Measurements from ENCODE around the gene CAPRIN2. TPM values are rescaled to one million over a fixed set of nuclear protein-coding genes. Genes with fewer than 3 reads are reported as not detected.

CAPRIN2 gene
- total RNA-seq (10 to 100 TPM; 17.2 to 31.7 (median 25.9) TPM), polyA plus RNA-seq (10 to 100 TPM; 16.8 to 20.1 TPM)
- long read RNA-seq, donor 1, partial matches to known transcripts: 3 of 18 reads
- long read RNA-seq, donor 1, other reads (novel, unspliced or antisense): 15 of 18 reads
- long read RNA-seq, donor 2, partial matches to known transcripts: 10 of 16 reads
- long read RNA-seq, donor 2, other reads (novel, unspliced or antisense): 0 of 16 reads
- long read RNA-seq, donor 3, partial matches to known transcripts: 3 of 18 reads
- long read RNA-seq, donor 3, other reads (novel, unspliced or antisense): 15 of 18 reads

GRCh38 chr12:30754750-30755394 lies at the start of gene CAPRIN2:
Gene CAPRIN2 (minus strand): TSS chr12:30754951. CDS start chr12:30753520, 1,431 bp downstream.
- WGBS, 3 donors: 0 to 1% (median 0%) methylated on average over 42 to 69 of the region's 72 CpGs
- Histone ChIP-seq H3K27me3 (no peaks in the 10 kb centered on the region), H3K27ac (peak within 1 kb of the TSS; percentile 80 to 83), H3K4me1 (ENCODE audit: insufficient read depth) (peaks cover 5% of the 10 kb centered on the region), H3K4me3 (peak within 1 kb of the TSS; percentile 52), H3K9me3 (no peaks in the 10 kb centered on the region), H3K36me3 (no peaks in the 10 kb centered on the region)
- peak; percentile 93 to 97 (median 94) for DNase-seq
- intact Hi-C loops (cut with DNase I): no loop called here
- TF ChIP-seq EP300 (IDR thresholded peaks at IDR 0.05) (no peak), CTCF (IDR thresholded peaks at IDR 0.05) (peak in 1 of 3 donors; percentile 51), POLR2A (IDR thresholded peaks at IDR 0.05) (peak; percentile 73)

GRCh38 chr12:30797689-30798088 lies 42.9 kb upstream of the CAPRIN2 start:
- no peaks in the 10 kb centered on the region for H3K27me3 ChIP-seq
- intact Hi-C loops (cut with DNase I): no loop called here

GRCh38 chr12:30796891-30797371 lies 42.2 kb upstream of the CAPRIN2 start:
- no peak overlapping the region for H3K27ac ChIP-seq
- intact Hi-C loops (cut with DNase I): no loop called here
- H3K36me3 ChIP-seq: no peaks in the 10 kb centered on the region
- H3K4me1 ChIP-seq (ENCODE audit: insufficient read depth): no peaks in the 10 kb centered on the region
- WGBS, 3 donors: 5 to 12% (median 8%) methylated on average over 22 of the region's 22 CpGs
- DNase-seq: no peak
- peak overlapping the region; percentile 46 for H3K4me3 ChIP-seq
- no peaks in the 10 kb centered on the region for H3K9me3 ChIP-seq
- H3K27me3 ChIP-seq: no peaks in the 10 kb centered on the region
- TF ChIP-seq CTCF (IDR thresholded peaks at IDR 0.05) (no peak), POLR2A (IDR thresholded peaks at IDR 0.05) (no peak), EP300 (IDR thresholded peaks at IDR 0.05) (no peak)

More at GRCh38 chr12:30797689-30798088, 42.9 kb upstream of the CAPRIN2 start:
- Histone ChIP-seq H3K9me3 (no peaks in the 10 kb centered on the region), H3K27ac (no peak overlapping the region), H3K4me3 (no peak overlapping the region), H3K36me3 (no peaks in the 10 kb centered on the region), H3K4me1 (ENCODE audit: insufficient read depth) (no peaks in the 10 kb centered on the region)
- WGBS, 3 donors: 86 to 89% (median 88%) methylated on average over 4 of the region's 4 CpGs
- TF ChIP-seq CTCF (IDR thresholded peaks at IDR 0.05) (no peak), EP300 (IDR thresholded peaks at IDR 0.05) (no peak), POLR2A (IDR thresholded peaks at IDR 0.05) (no peak)
- no peak for DNase-seq

- Histone ChIP-seq H3K4me1 (ENCODE audit: insufficient read depth) (no peaks in the 10 kb centered on the region), H3K36me3 (no peaks in the 10 kb centered on the region), H3K4me3 (peak overlapping the region; percentile 46), H3K9me3 (no peaks in the 10 kb centered on the region), H3K27me3 (no peaks in the 10 kb centered on the region), H3K27ac (peak overlapping the region in 1 of 2 donors; percentile 31)
- intact Hi-C loops (cut with DNase I): no loop called here
- 0 to 1% (median 1%) methylated on average over 38 of the region's 38 CpGs for WGBS, 3 donors
- DNase-seq: peak; percentile 19 to 48 (median 41)
- TF ChIP-seq EP300 (IDR thresholded peaks at IDR 0.05): no peak
- TF ChIP-seq CTCF (IDR thresholded peaks at IDR 0.05): peak in 1 of 3 donors; percentile 16
These were observed 41.6 kb upstream of the CAPRIN2 start for GRCh38 chr12:30796313-30796780.

Data from ovary (tissue), 10 donors.